ENCODE results near the gene CSTF1.

DNA sequence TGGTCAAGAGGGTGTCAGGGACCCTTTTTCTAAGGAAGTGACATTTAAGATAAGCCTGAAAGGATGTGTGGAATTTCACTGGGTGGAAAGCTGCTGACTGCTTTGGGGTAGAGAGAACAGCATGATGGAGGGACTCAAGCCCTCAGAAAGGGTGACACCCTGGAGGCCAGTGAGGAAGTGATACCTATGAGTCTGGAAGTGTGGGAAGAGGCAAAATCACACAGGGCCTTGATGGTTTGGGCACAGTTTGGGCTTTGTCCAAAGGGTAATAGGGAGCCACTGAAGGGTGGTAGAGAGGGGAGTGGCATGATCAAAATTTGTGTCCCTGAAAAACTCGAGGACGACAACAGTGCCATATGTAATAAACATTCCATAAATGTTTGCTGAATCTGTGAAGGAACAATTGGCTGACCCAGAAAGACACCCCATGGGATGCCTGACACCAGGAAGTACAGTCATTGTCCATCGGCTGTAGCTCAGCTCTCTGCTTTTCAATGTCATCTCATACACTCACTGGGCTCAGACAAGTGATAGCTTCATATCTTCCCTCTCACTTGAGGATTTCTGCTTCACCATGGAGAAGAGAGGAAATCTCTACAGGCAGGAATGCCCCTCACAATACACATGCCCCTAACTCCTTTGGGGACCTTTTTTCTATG lies 40.9 kb downstream of the CSTF1 start:
- TF ChIP-seq, protein P1, sequence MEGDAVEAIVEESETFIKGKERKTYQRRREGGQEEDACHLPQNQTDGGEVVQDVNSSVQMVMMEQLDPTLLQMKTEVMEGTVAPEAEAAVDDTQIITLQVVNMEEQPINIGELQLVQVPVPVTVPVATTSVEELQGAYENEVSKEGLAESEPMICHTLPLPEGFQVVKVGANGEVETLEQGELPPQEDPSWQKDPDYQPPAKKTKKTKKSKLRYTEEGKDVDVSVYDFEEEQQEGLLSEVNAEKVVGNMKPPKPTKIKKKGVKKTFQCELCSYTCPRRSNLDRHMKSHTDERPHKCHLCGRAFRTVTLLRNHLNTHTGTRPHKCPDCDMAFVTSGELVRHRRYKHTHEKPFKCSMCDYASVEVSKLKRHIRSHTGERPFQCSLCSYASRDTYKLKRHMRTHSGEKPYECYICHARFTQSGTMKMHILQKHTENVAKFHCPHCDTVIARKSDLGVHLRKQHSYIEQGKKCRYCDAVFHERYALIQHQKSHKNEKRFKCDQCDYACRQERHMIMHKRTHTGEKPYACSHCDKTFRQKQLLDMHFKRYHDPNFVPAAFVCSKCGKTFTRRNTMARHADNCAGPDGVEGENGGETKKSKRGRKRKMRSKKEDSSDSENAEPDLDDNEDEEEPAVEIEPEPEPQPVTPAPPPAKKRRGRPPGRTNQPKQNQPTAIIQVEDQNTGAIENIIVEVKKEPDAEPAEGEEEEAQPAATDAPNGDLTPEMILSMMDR (conservative IDR thresholded peaks at IDR 0.05 in 1 of 2, IDR thresholded peaks at IDR 0.05 in 1 of 2; ENCODE audit: low read depth in 1 of 2, low read length in 2 of 2), result no peak
- TF ChIP-seq EZH2 (IDR thresholded peaks at IDR 0.05; ENCODE audit: low read length, missing control alignments), result no peak
